K562 (cell line): ENCODE measurements around the gene GRB10. TPM values are rescaled to one million over a fixed set of nuclear protein-coding genes. Genes with fewer than 3 reads are reported as not detected.

Source experiments
- ATF7 ChIP-seq: fragments of 450-650 bp; IDR thresholded peaks from 2 replicates; pipeline ENCODE4 v1.7.1; 2014; ENCODE audit warnings: mild to moderate bottlenecking, moderate library complexity
- EP400 ChIP-seq: fragments of 450-650 bp; IDR thresholded peaks from 2 replicates; pipeline ENCODE4 v1.6.1; 2017; ENCODE audit warnings: antibody characterized with exemption, mild to moderate bottlenecking, moderate library complexity
- L3MBTL2 ChIP-seq: fragments of 450-650 bp; IDR thresholded peaks from 2 replicates; pipeline ENCODE4 v1.6.1; 2016; ENCODE audit warnings: mild to moderate bottlenecking, moderate library complexity
- POLR2AphosphoS2 ChIP-seq: IDR thresholded peaks from 2 replicates; pipeline ENCODE4 v1.6.1; 2012; ENCODE audit warnings: low read length, improper control_type of control experiment
- RBFOX2 ChIP-seq: fragments of 200-400 bp; formaldehyde crosslinking; IDR thresholded peaks from 2 replicates; pipeline ENCODE4 v1.6.1; 2017; ENCODE audit warnings: low read depth, mild to moderate bottlenecking, low read length, moderate library complexity
- RERE ChIP-seq: sonication (generic); formaldehyde crosslinking; IDR thresholded peaks from 2 replicates; pipeline ENCODE4 v1.8.0; 2023; ENCODE audit warnings: missing genetic modification reagents, mild to moderate bottlenecking, borderline replicate concordance
- SRSF9 ChIP-seq: fragments of 200-400 bp; formaldehyde crosslinking; IDR thresholded peaks from 2 replicates; pipeline ENCODE4 v1.6.1; 2017; ENCODE audit warnings: low read depth, low read length, borderline replicate concordance
- UBTF ChIP-seq, 2 experiments: IDR thresholded peaks; 2 replicates each; pipeline ENCODE4 v1.6.1; 2012; ENCODE audit warnings: improper control_type of control experiment in 2 of 2, low read depth in 2 of 2, low read length in 2 of 2, borderline replicate concordance in 1 of 2
- ZBTB34 ChIP-seq: fragments of 250-450 bp; sonication (Bioruptor Pico); IDR thresholded peaks from 2 replicates; pipeline ENCODE4 v1.8.0; 2021; ENCODE audit warnings: mild to moderate bottlenecking, moderate library complexity
- ZNF318 ChIP-seq, 2 experiments: fragments of 450-650 bp; IDR thresholded peaks; 2 replicates each; pipeline ENCODE4 v1.6.1; 2016; ENCODE audit warnings: mild to moderate bottlenecking in 2 of 2, borderline replicate concordance in 1 of 2, low read depth in 1 of 2, moderate library complexity in 1 of 2
- polyA plus RNA-seq, 8 experiments: library from polyadenylated mRNA; depleted of rRNA in 4 of 8; stranded (reverse) in 5 of 8; unstranded in 3 of 8; fragments of >200 nt; fragmentation: Nextera tagmentation in 2 of 8; fragmentation: Illumina TruSeq in 1 of 8; extraction: Ambion mirVana in 2 of 8; extraction: Trizol in 1 of 8; gene quantifications; 2 replicates each; pipeline versions ENCODE4 v1.2.1 to v1.2.3, GENCODE V29; 2011 to 2014; ENCODE audit warnings: inconsistent platforms in 1 of 8, missing spikeins in 1 of 8
- total RNA-seq, 7 experiments: library from RNA; depleted of rRNA in 6 of 7; stranded (reverse); fragments of >200 nt in 6 of 7; fragmentation: Illumina TruSeq in 2 of 7; extraction: Trizol in 2 of 7; gene quantifications; 2 replicates each; pipeline versions ENCODE4 v1.2.1 to v1.2.3, GENCODE V29; 2011 to 2021; ENCODE audit warnings: low replicate concordance in 1 of 7

GRB10 gene
- total and polyA plus RNA-seq, 9 of the 15 experiments (the other 6 are each of a cell fraction or from before 2014, with no cell fraction given) = 8.9 to 88.5 (median 40.7) TPM

- no peak for TF ChIP-seq RERE (CRISPR knock-in tag)
- no peak for TF ChIP-seq ATF7
- TF ChIP-seq ZNF318 (IDR thresholded peaks at IDR 0.05; ENCODE audit: borderline replicate concordance in 1 of 2, low read depth in 1 of 2) = no peak
- no peak for TF ChIP-seq UBTF (IDR thresholded peaks at IDR 0.05; ENCODE audit: borderline replicate concordance in 1 of 2, low read depth in 2 of 2, low read length in 2 of 2)
- no peak for TF ChIP-seq SRSF9
- TF ChIP-seq EP400 = no peak
- no peak for TF ChIP-seq ZBTB34 (CRISPR knock-in tag)
- TF ChIP-seq POLR2AphosphoS2 = no peak
- no peak for TF ChIP-seq L3MBTL2
- TF ChIP-seq RBFOX2 = no peak
These were observed 94.5 kb downstream of the GRB10 start (continued) for GRCh38 chr7:50688226-50688590.
